ENCODE measurements around the gene GNG12. TPM values are rescaled to one million over a fixed set of nuclear protein-coding genes. Genes with fewer than 3 reads are reported as not detected.

Gene GNG12
- total and polyA plus RNA-seq, 9 of the 15 experiments (the other 6 are each of a cell fraction or from before 2014, with no cell fraction given): 2.6 to 6.0 (median 4.1) TPM

DNA sequence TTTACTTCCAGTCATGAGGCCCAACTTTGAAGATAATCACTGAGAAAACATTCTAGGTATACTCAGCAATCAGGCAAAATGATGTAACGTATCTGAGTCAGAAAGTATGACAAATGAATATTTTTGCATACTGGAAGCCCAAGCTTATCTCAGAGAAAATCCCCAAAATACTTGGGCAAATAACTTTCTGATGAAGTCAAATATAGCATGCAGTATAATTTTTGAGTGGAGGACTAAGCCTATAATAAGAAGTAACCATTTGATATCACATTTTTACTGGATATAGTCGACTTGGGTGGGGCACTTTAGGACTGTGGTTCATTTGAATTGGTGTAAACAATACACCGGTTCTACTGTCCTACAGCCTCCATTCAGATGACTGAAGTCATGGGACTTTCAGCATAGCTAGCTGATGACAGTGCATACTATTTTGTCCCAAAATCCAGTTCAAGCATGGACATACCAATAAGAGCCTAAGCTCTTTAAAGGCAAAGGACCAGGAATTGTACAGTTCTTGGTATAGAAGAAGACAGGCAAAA lies 150.5 kb downstream of the GNG12 start (continued):
- TF ChIP-seq PKNOX1 (IDR thresholded peaks at IDR 0.05): peak; percentile 68
- no peak for TF ChIP-seq POLR2A (conservative IDR thresholded peaks at IDR 0.05)
- TF ChIP-seq ZNF639 (CRISPR knock-in tag; conservative IDR thresholded peaks at IDR 0.05 in 1 of 2, IDR thresholded peaks at IDR 0.05 in 1 of 2): no peak
- TF ChIP-seq E4F1 (CRISPR knock-in tag; IDR thresholded peaks at IDR 0.05; ENCODE audit: borderline replicate concordance): no peak
- no peak for TF ChIP-seq ATF2 (CRISPR knock-in tag; IDR thresholded peaks at IDR 0.05)
- no peak for TF ChIP-seq CSDE1 (IDR thresholded peaks at IDR 0.05)
- TF ChIP-seq CREM (IDR thresholded peaks at IDR 0.05; ENCODE audit: low read depth): 0 out of 2 replicates have a peak, but pooled peaks have one; percentile 50
- peak; percentile 8; the same call in 1 of the 2 replicates for TF ChIP-seq ZNF24 (IDR thresholded peaks at IDR 0.05)
- peak; percentile 21 for TF ChIP-seq TFE3 (CRISPR knock-in tag; IDR thresholded peaks at IDR 0.05)
- TF ChIP-seq REST (IDR thresholded peaks at IDR 0.05; ENCODE audit: borderline replicate concordance): 0 out of 2 replicates have a peak, but pooled peaks have one; percentile 8
- TF ChIP-seq REST (CRISPR knock-in tag; IDR thresholded peaks at IDR 0.05; ENCODE audit: low read depth): no peak

All from K562 (cell line).